Measurements from ENCODE around the gene ALAS1. TPM values are rescaled to one million over a fixed set of nuclear protein-coding genes. Genes with fewer than 3 reads are reported as not detected.

ALAS1 gene
- total and polyA plus RNA-seq, 2 of the 13 experiments (the other 11 are each of a cell fraction or from before 2014, with no cell fraction given) = 36.0 to 43.2 TPM

- TF ChIP-seq FOXM1 (CRISPR knock-in tag; IDR thresholded peaks at IDR 0.05) = no peak
- TF ChIP-seq FOXP4 (CRISPR knock-in tag; IDR thresholded peaks at IDR 0.05) = peak; percentile 54; the same call in 1 of the 2 replicates
- no peak for TF ChIP-seq PHB2 (IDR thresholded peaks at IDR 0.05; ENCODE audit: partially characterized antibody)
- no peak for TF ChIP-seq TRIM22 (IDR thresholded peaks at IDR 0.05)
- TF ChIP-seq ZBTB43 (CRISPR knock-in tag; conservative IDR thresholded peaks at IDR 0.05) = peak; percentile 29; the same call in 1 of the 2 replicates
- TF ChIP-seq MAF1 (CRISPR knock-in tag; IDR thresholded peaks at IDR 0.05; ENCODE audit: borderline replicate concordance) = 0 out of 2 replicates have a peak, but pooled peaks have one; percentile 21
- no peak for TF ChIP-seq RELA (CRISPR knock-in tag; IDR thresholded peaks at IDR 0.05)
- peak; percentile 88; the same call in 1 of the 2 replicates for TF ChIP-seq ZNF337 (CRISPR knock-in tag; IDR thresholded peaks at IDR 0.05; ENCODE audit: borderline replicate concordance, low read depth)
- peak; percentile 73; the same call in 1 of the 2 replicates for TF ChIP-seq ZNF614 (CRISPR knock-in tag; IDR thresholded peaks at IDR 0.05; ENCODE audit: borderline replicate concordance)
- TF ChIP-seq REL (CRISPR knock-in tag; conservative IDR thresholded peaks at IDR 0.05) = 0 out of 2 replicates have a peak, but pooled peaks have one; percentile 24
- peak; percentile 45; the same call in 1 of the 2 replicates for TF ChIP-seq HNF1A (IDR thresholded peaks at IDR 0.05; ENCODE audit: low read depth)
- TF ChIP-seq HNF1A (CRISPR knock-in tag; IDR thresholded peaks at IDR 0.05; ENCODE audit: borderline replicate concordance) = peak; percentile 27; the same call in 1 of the 2 replicates
- TF ChIP-seq ZNF703 (CRISPR knock-in tag; IDR thresholded peaks at IDR 0.05; ENCODE audit: borderline replicate concordance) = peak; percentile 50; the same call in 1 of the 2 replicates
- no peak for TF ChIP-seq SRSF4 (IDR thresholded peaks at IDR 0.05; ENCODE audit: low read depth, low read length, poor library complexity, severe bottlenecking)
- no peak for TF ChIP-seq THYN1 (CRISPR knock-in tag; IDR thresholded peaks at IDR 0.05; ENCODE audit: borderline replicate concordance, low read depth)
- TF ChIP-seq SCMH1 (CRISPR knock-in tag; IDR thresholded peaks at IDR 0.05; ENCODE audit: borderline replicate concordance) = no peak
- 0 out of 2 replicates have a peak, but pooled peaks have one; percentile 6 for TF ChIP-seq ETV6 (CRISPR knock-in tag; conservative IDR thresholded peaks at IDR 0.05)
Measured at GRCh38 chr3:52154135-52155094, 43.5 kb upstream of the ALAS1 start, which contains the start of gene POC1A (continued).

Data from HepG2 (cell line).